ENCODE data around the gene TRIM50.

GRCh38 chr7:73313521-73313906 lies 14.4 kb downstream of the TRIM50 start:
- TF ChIP-seq CTCF (IDR thresholded peaks at IDR 0.05) (no peak), POLR2A (IDR thresholded peaks at IDR 0.05) (no peak)

Measured in heart left ventricle (tissue), 13 donors.